Endodermal cell (in vitro differentiated cells): ENCODE results near the gene C7orf33. TPM values are rescaled to one million over a fixed set of nuclear protein-coding genes. Genes with fewer than 3 reads are reported as not detected.

ENCODE experiments used
- DNase-seq: peaks from one replicate; pipeline ENCODE4 v3.0.0-alpha.2; 2017
- H3K27ac ChIP-seq: 2 replicates; pipeline ENCODE4 v1.5.1; 2013; ENCODE audit warnings: mild to moderate bottlenecking, low read depth, low read length, moderate library complexity
- H3K27me3 ChIP-seq: 2 replicates; pipeline ENCODE4 v1.6.1; 2013; ENCODE audit warnings: mild to moderate bottlenecking, low read length, moderate library complexity; ENCODE audit not compliant: insufficient read depth, control insufficient read depth, poor library complexity, severe bottlenecking
- H3K36me3 ChIP-seq: 2 replicates; pipeline ENCODE4 v1.7.0; 2013; ENCODE audit warnings: mild to moderate bottlenecking, low read length, moderate library complexity; ENCODE audit not compliant: control insufficient read depth, insufficient read depth
- H3K4me1 ChIP-seq: one replicate; pipeline ENCODE4 v1.7.0; 2013; ENCODE audit warnings: low read length; ENCODE audit not compliant: control insufficient read depth, insufficient read depth
- H3K4me3 ChIP-seq: 2 replicates; pipeline ENCODE4 v1.5.1; 2013; ENCODE audit warnings: mild to moderate bottlenecking, low read length, moderate library complexity
- H3K9ac ChIP-seq: 2 replicates; pipeline ENCODE4 v1.6.1; 2013; ENCODE audit warnings: mild to moderate bottlenecking, low read length, moderate library complexity; ENCODE audit not compliant: poor library complexity, severe bottlenecking; ENCODE audit errors: extremely low read depth
- H3K9me3 ChIP-seq: 2 replicates; pipeline ENCODE4 v1.6.1; 2013; ENCODE audit warnings: mild to moderate bottlenecking, low read length, moderate library complexity; ENCODE audit not compliant: control insufficient read depth
- H3K27ac Mint-ChIP-seq: 2 replicates; pipeline ENCODE4 v1.8.0; 2020; ENCODE audit warnings: mixed read lengths
- H3K27me3 Mint-ChIP-seq: 2 replicates; pipeline ENCODE4 v1.8.0; 2021; ENCODE audit warnings: mild to moderate bottlenecking, mixed read lengths; ENCODE audit not compliant: insufficient read depth
- H3K36me3 Mint-ChIP-seq: 2 replicates; pipeline ENCODE4 v1.8.0; 2020; ENCODE audit warnings: low read depth, mixed read lengths
- H3K4me1 Mint-ChIP-seq: 2 replicates; pipeline ENCODE4 v1.8.0; 2020; ENCODE audit warnings: mixed read lengths
- H3K4me3 Mint-ChIP-seq: 2 replicates; pipeline ENCODE4 v1.8.0; 2020; ENCODE audit warnings: mild to moderate bottlenecking, moderate library complexity, mixed read lengths
- H3K9me3 Mint-ChIP-seq: 2 replicates; pipeline ENCODE4 v1.8.0; 2020; ENCODE audit warnings: mild to moderate bottlenecking, mixed read lengths
- CTCF ChIP-seq: fragments of 200-600 bp; sonication (generic); conservative IDR thresholded peaks from 2 replicates; pipeline ENCODE4 v1.5.0; 2021; ENCODE audit warnings: antibody characterized with exemption, mild to moderate bottlenecking
- WGBS, 2 experiments: methylation state at CpG; one replicate each; pipeline versions ENCODE4 v1.1.5 to v1.1.7; 2013; ENCODE audit warnings: missing lambda C conversion rate in 2 of 2, mixed read lengths in 1 of 2; ENCODE audit not compliant: insufficient coverage in 1 of 2, insufficient read length in 1 of 2; 5-methylcytosine and 5-hydroxymethylcytosine counted together
- total RNA-seq, 2 donors: library from RNA; stranded (reverse); fragmentation: NEBNext Ultra II Directional in 1 of 2; extraction: Animal tissue kit (Norgen Biotek cat#: 25700) in 1 of 2; gene quantifications; 2 replicates in 1 of 2; 3 replicates in 1 of 2; pipeline ENCODE4 v1.2.1, GENCODE V29; 2021

The C7orf33 gene
- total RNA-seq, 2 donors from 2014 or later = not detected

- Histone ChIP-seq H3K27ac (no peak overlapping the region), H3K36me3 (no peaks in the 10 kb centered on the region), H3K9ac (no peak overlapping the region), H3K27me3 (no peaks in the 10 kb centered on the region), H3K9me3 (no peaks in the 10 kb centered on the region), H3K4me1 (no peaks in the 10 kb centered on the region), H3K4me3 (no peak overlapping the region)
- DNase-seq = no peak
- Mint-ChIP-seq H3K9me3 (no peaks in the 10 kb centered on the region), H3K27ac (no peak overlapping the region), H3K27me3 (no peaks in the 10 kb centered on the region), H3K36me3 (no peaks in the 10 kb centered on the region), H3K4me3 (no peak overlapping the region), H3K4me1 (no peaks in the 10 kb centered on the region)
- no peak for TF ChIP-seq CTCF
- 95 to 96% methylated on average over 19 of the region's 19 CpGs for WGBS, 2 experiments
Measured at GRCh38 chr7:148637094-148637493, 46.5 kb downstream of the C7orf33 start.

GRCh38 chr7:148645898-148646297 lies 55.3 kb downstream of the C7orf33 start:
- peaks cover 13% of the 10 kb centered on the region for H3K4me1 Mint-ChIP-seq
- Histone ChIP-seq H3K4me1 (peaks cover 3% of the 10 kb centered on the region), H3K36me3 (no peaks in the 10 kb centered on the region), H3K27ac (no peak overlapping the region), H3K9ac (no peak overlapping the region), H3K9me3 (no peaks in the 10 kb centered on the region), H3K27me3 (peaks cover 24% of the 10 kb centered on the region), H3K4me3 (no peak overlapping the region)
- H3K4me3 Mint-ChIP-seq = no peak overlapping the region
- no peak for DNase-seq
- 95 to 99% methylated on average over 2 of the region's 2 CpGs for WGBS, 2 experiments
- H3K27me3 Mint-ChIP-seq = peaks cover 15% of the 10 kb centered on the region
- TF ChIP-seq CTCF = no peak
- H3K9me3 Mint-ChIP-seq = no peaks in the 10 kb centered on the region
- no peaks in the 10 kb centered on the region for H3K36me3 Mint-ChIP-seq
- H3K27ac Mint-ChIP-seq = no peak overlapping the region

GRCh38 chr7:148650232-148650858 lies 59.8 kb downstream of the C7orf33 start:
- no peak overlapping the region for H3K27ac Mint-ChIP-seq
- H3K4me1 Mint-ChIP-seq = peaks cover 13% of the 10 kb centered on the region
- H3K4me3 Mint-ChIP-seq = no peak overlapping the region
- Histone ChIP-seq H3K4me1 (peaks cover 3% of the 10 kb centered on the region), H3K27ac (no peak overlapping the region), H3K9ac (no peak overlapping the region), H3K9me3 (no peaks in the 10 kb centered on the region), H3K27me3 (peaks cover 13% of the 10 kb centered on the region), H3K4me3 (no peak overlapping the region), H3K36me3 (no peaks in the 10 kb centered on the region)
- no peak for DNase-seq
- TF ChIP-seq CTCF = no peak
- 74 to 83% methylated on average over 3 to 4 of the region's 4 CpGs for WGBS, 2 experiments
- H3K27me3 Mint-ChIP-seq = peaks cover 4% of the 10 kb centered on the region
- H3K9me3 Mint-ChIP-seq = no peaks in the 10 kb centered on the region
- no peaks in the 10 kb centered on the region for H3K36me3 Mint-ChIP-seq
